ENCODE data around the gene RUNX1.
A peak's percentile ranks its signal among the peaks of the same experiment; 100 is the strongest.

RUNX1 gene

GRCh38 chr21:34992736-34993398 lies 56.2 kb downstream of the RUNX1 start:
- DNase-seq (ENCODE audit: low read depth in 2 of 2): no peak

DNA sequence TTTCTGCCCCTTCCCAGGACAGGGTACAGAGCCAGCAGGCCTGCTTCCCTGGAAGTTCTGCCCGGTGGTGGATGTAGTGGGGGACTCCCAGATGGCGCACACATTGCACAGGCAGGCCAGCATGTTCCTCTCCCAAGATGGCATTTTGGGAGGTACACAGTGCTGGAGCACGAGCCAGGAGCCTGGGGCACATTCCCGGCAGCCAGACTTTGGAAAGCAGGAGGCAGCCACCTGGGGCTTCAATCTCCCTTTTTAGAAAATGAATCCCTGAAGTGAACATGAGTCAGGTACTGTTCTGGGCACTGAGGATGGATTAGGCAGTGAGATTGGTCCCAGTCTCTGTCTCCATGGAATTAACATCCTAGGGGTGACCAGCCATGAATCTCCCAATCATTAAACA lies 56.9 kb downstream of the RUNX1 start:
- no peak for DNase-seq (ENCODE audit: low read depth in 2 of 2)

- no peak for DNase-seq (ENCODE audit: low read depth in 2 of 2)
These were observed 57.6 kb downstream of the RUNX1 start for GRCh38 chr21:34991366-34991957.

DNA sequence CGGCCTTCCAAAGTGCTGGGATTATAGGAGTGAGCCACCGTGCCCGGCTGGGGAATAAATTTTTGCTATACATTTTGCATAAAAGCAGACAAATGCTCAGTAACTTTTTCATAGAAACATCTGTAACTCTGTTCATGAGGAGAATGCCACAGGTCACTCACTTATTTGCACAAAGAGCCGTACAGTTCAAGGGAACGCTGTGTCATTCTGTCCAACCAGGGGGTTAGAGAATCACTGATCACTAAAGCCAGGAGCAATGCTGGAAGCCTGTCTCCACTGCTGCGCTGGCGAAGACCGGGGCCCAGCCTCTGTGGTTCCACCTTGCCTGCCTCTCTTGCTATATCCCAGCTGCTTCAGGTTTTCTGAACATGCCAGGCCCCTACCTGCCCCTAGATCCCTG lies 58.3 kb downstream of the RUNX1 start:
- no peak for DNase-seq (ENCODE audit: low read depth in 2 of 2)

DNA sequence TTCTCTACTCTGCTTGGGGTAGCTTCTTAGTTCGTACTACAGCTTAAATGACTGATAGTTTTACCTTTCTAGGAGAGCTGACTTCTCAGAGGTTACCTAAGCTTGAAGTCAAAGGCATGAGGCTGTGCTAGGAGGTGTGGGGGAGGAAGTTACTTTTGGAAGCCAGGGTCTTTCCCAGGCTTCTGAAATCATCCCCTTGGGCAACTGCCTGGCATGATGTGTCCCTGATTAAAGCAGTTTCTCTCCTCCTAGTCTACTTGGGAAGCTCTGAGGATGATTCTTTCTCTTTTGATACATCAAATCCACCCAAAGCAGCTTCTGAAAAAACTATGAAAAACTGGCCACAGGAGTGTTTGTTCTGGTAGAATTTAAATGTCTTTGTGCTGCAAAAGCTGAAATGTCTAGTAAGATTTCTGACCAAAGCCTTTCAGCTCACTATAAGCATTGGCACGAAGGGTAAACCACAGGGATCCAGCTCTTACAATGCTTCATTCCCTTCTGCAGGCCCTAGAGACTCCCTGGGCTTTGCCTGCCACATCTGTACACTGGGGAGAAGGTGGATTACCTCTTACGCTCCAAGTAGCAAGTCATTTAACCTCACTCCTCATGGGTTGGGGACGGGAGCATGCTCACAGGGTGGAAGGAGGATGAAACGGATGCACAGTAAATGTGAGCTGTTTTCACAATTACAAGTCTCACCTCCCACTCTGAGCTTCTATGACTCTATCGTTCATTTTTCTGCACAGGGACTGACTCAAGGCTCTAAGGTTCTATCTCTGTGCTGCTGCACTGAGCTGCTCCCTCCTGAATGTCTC lies 59.6 kb downstream of the RUNX1 start:
- DNase-seq (ENCODE audit: low read depth in 2 of 2): peak; percentile 32 to 34

DNA sequence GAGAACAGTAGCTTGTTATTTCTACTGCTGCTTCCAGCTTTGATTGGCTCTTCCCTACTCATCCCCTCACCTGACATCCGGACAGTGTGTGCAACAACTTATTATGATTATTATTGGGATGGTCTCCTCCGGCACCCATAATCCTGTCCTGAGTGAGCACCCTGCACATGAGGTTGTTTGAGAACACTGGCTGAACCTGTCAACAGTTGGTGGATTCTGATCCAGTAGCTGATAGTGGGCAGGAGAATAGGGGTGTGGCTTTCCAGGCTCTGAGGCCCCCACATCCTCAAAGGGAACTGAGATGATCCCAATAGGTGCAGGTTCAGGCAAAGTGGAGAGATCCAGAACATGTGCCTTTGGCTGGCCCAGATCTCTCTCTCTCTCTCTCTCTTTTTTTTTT lies 60.5 kb downstream of the RUNX1 start:
- DNase-seq (ENCODE audit: low read depth in 2 of 2): no peak

GRCh38 chr21:34988139-34988538 lies 61.0 kb downstream of the RUNX1 start:
- DNase-seq (ENCODE audit: low read depth in 2 of 2): no peak

- no peak for DNase-seq (ENCODE audit: low read depth in 2 of 2)
These were observed 61.5 kb downstream of the RUNX1 start for GRCh38 chr21:34987501-34988072.

DNA sequence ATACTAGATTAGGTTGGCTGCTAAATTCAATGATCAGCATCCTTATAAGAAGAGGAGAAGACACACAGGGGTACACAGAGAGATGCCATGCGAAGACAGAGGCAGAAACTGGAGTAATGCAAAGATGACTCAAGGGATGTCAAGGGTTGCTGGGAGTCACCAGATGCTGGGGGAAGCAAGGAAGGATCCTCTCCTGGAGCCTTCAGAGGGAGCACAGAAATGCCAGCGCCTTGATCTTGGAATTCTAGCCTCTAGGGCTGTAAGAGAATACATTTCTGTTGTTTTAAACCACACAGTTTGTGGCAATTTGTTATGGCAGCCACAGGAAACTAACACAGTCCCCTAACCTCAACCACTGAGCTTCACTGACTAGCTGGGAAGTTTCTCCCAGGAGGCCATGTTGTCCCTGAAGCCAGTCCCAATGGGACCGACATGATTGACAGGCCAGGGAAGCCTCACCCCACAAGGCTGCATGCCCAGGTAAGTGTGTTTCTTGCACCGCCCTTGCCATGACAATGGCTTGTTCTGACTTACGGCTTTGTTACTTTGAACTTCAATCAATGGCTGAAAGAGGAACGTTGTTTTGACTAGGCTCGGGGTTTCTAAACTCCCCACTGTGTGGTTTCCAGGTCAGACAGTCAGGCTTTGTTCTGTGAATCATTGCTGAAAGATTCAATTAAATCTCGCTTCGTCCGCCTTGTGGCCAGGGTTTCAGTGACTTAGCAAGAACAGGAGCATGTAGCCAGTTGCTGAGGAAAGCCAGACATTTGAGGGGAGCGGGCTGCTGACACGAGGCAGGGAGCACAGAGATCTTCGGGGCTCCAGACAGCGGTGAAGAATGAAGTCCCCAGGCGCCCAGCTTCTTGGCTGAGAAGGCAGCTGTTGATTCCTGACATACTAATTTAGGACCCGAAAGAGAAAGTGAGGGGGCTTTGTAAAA lies 62.3 kb downstream of the RUNX1 start:
- DNase-seq (ENCODE audit: low read depth in 2 of 2): peak; percentile 42 to 54

DNA sequence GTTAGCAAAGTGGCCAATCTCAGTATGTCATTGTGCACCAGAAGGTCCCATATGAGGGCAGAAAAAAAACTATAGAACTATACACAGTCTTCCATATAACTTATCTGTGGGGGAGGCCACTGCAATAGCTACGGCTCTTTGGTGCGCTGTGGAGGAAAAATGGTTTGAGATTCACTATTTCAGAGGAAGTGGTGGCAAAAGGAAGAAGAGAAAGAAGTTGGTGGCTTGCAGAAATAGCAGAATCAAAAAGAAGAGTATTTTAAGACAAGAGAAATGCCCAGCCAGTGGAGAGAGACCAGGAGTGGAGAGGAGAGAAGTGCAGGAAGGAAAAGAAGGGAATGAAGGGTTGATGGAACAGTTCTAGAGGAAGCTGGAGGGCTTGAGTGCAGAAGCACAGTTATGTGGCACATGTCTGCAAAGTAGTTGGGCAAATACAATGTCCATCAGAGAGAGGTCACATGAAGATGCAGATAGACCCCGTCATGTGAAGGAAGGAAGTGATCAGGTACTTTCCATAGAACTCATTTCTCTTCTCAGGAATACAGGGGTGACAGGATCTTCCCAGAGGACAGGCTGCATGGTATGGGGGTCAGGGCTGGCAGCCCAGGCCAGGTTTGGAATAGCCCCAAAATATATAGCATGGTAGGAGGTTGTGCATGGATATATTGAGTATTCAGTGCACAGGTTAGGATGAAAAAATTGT lies 64.6 kb downstream of the RUNX1 start:
- no peak for DNase-seq (ENCODE audit: low read depth in 2 of 2)

GRCh38 chr21:34983680-34984086 lies 65.4 kb downstream of the RUNX1 start:
- DNase-seq (ENCODE audit: low read depth in 2 of 2): peak; percentile 34 to 40

GRCh38 chr21:34981791-34982190 lies 67.3 kb downstream of the RUNX1 start:
- DNase-seq (ENCODE audit: low read depth in 2 of 2): no peak

GRCh38 chr21:34980423-34981115 lies 68.5 kb downstream of the RUNX1 start:
- DNase-seq (ENCODE audit: low read depth in 2 of 2): no peak

DNA sequence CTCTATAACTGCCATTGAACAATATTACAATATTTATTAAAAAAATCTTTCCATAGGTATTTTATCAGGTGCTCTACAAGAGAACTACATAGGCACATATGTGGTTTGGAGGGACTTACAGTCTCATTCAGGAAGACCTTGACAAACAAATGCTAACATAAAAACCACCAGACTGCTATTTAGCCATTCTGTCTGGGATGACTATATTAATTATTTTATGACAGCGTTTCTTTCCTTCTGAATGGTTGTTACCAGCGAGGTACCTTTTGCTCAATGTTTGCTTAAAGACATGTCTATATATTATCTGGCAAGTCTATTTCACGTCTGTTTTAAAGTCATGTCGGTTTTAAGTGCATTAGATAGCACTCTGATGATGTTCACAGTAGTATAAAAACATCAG lies 69.7 kb downstream of the RUNX1 start:
- DNase-seq (ENCODE audit: low read depth in 2 of 2): no peak

DNA sequence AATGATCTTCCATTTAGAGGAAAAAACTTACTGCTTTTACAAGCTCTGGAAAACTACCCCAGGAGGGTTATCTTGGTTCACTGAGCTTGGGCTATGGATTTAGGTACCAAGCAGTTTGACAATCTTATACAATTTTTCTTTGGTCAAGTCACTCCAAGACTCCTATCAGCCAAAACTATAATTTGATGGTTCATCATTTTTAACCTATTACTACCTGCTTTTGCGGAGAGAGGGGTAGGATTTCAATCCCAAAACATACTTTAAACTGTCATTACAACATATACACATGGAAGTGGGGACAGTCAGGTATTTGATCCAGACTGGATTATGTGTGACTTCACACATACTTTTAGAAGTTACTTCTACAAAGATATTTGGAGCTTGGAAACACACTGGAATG lies 71.8 kb downstream of the RUNX1 start:
- no peak for DNase-seq (ENCODE audit: low read depth in 2 of 2)

GRCh38 chr21:34974162-34974981 lies 74.7 kb downstream of the RUNX1 start:
- DNase-seq (ENCODE audit: low read depth in 2 of 2): no peak

GRCh38 chr21:34973685-34974084 lies 75.4 kb downstream of the RUNX1 start:
- no peak for DNase-seq (ENCODE audit: low read depth in 2 of 2)

DNA sequence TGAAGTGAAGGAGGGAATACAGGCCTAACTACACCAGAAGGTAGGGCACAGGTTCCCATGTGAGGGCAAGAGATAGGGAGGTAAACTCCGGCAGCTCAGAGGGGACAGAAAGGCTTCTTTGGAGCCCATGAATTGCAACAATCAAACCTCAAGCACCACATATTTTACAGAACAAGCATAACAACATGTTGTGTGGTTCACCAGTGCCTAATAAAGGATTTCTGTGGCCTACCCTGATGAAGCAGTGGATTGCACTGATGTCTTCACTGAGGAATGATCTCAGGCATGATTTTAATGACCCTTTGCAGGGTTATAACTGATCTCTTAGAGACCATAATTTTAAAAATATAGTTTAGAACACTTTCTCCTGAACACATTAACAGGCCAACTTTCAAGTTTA lies 77.4 kb downstream of the RUNX1 start:
- DNase-seq (ENCODE audit: low read depth in 2 of 2): no peak

DNA sequence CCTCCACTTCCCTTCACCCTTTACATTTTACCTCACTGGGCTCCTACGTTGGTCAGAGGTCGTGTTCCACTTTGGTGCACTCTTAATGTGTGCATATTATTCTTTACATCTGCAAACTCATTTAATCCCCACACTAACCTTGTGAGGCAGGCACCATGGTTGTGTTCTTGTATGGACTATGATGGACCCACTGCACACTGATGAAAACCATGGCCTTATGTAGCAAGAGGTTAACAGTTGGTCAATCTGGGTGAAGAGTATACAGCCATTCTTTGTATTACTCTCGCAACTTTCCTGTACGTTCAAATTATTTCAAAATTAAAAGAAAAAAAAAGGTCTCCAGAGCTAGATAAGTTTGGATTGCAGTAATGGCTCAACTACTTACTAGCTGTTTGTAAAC lies 78.5 kb downstream of the RUNX1 start:
- no peak for DNase-seq (ENCODE audit: low read depth in 2 of 2)

- no peak for DNase-seq (ENCODE audit: low read depth in 2 of 2)
These were observed 79.0 kb downstream of the RUNX1 start for GRCh38 chr21:34970167-34970500.
